ENCODE results near the gene CPS1.

DNA sequence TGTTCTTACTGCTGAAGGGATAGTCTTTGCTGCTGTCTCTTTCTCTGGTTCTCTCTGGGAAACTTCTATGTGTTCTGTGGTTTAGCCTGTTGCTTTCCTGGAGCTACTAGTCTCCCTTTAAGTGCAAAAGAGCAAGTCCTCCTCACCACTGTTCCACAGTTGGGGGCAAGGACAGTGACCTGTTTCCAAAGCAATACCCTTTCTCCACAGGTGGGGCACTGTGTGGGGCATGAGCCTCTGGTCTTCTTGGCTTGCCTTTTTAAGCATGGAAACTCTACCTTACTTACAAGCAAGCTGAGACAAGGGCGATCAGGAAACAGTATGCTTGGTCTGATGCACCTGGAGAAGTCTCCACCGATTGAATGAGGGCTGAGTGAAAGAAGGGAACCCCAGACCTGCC is 156.7 kb downstream of the CPS1 start:
- TF ChIP-seq RAD21 (IDR thresholded peaks at IDR 0.05; ENCODE audit: low read depth) (no peak), TAF1 (IDR thresholded peaks at IDR 0.05; ENCODE audit: low read depth) (no peak), EP300 (IDR thresholded peaks at IDR 0.05; ENCODE audit: borderline replicate concordance) (no peak), FOXM1 (IDR thresholded peaks at IDR 0.05; ENCODE audit: borderline replicate concordance, low read depth) (no peak), CEBPB (IDR thresholded peaks at IDR 0.05) (no peak), YY1 (IDR thresholded peaks at IDR 0.05; ENCODE audit: low read depth) (no peak), CREB1 (IDR thresholded peaks at IDR 0.05; ENCODE audit: low read depth) (no peak), NFIC (IDR thresholded peaks at IDR 0.05) (no peak), TEAD4 (IDR thresholded peaks at IDR 0.05) (no peak), EGR1 (IDR thresholded peaks at IDR 0.05) (no peak)
- TF ChIP-seq, protein P1, sequence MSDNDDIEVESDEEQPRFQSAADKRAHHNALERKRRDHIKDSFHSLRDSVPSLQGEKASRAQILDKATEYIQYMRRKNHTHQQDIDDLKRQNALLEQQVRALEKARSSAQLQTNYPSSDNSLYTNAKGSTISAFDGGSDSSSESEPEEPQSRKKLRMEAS (IDR thresholded peaks at IDR 0.05): no peak
- TF ChIP-seq, protein P2, sequence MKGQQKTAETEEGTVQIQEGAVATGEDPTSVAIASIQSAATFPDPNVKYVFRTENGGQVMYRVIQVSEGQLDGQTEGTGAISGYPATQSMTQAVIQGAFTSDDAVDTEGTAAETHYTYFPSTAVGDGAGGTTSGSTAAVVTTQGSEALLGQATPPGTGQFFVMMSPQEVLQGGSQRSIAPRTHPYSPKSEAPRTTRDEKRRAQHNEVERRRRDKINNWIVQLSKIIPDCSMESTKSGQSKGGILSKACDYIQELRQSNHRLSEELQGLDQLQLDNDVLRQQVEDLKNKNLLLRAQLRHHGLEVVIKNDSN (IDR thresholded peaks at IDR 0.05): no peak
- TF ChIP-seq, protein P3, sequence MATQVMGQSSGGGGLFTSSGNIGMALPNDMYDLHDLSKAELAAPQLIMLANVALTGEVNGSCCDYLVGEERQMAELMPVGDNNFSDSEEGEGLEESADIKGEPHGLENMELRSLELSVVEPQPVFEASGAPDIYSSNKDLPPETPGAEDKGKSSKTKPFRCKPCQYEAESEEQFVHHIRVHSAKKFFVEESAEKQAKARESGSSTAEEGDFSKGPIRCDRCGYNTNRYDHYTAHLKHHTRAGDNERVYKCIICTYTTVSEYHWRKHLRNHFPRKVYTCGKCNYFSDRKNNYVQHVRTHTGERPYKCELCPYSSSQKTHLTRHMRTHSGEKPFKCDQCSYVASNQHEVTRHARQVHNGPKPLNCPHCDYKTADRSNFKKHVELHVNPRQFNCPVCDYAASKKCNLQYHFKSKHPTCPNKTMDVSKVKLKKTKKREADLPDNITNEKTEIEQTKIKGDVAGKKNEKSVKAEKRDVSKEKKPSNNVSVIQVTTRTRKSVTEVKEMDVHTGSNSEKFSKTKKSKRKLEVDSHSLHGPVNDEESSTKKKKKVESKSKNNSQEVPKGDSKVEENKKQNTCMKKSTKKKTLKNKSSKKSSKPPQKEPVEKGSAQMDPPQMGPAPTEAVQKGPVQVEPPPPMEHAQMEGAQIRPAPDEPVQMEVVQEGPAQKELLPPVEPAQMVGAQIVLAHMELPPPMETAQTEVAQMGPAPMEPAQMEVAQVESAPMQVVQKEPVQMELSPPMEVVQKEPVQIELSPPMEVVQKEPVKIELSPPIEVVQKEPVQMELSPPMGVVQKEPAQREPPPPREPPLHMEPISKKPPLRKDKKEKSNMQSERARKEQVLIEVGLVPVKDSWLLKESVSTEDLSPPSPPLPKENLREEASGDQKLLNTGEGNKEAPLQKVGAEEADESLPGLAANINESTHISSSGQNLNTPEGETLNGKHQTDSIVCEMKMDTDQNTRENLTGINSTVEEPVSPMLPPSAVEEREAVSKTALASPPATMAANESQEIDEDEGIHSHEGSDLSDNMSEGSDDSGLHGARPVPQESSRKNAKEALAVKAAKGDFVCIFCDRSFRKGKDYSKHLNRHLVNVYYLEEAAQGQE (IDR thresholded peaks at IDR 0.05; ENCODE audit: low read depth): no peak
